HFF-Myc (cell line): ENCODE measurements around the gene CNTNAP4.

Experiments
- DNase-seq: peaks from one replicate; pipeline ENCODE4 v3.0.0-alpha.2; 2011; ENCODE audit warnings: low read depth; ENCODE audit errors: extremely low read depth
- H3K4me3 ChIP-seq: replicated peaks from 2 replicates; pipeline ENCODE4 v1.5.1; 2011; ENCODE audit warnings: low read depth, mild to moderate bottlenecking, control low read depth, low read length
- TF ChIP-seq, protein P1 (sequence below): IDR thresholded peaks from 2 replicates; pipeline ENCODE4 v1.5.1; 2012; ENCODE audit warnings: mild to moderate bottlenecking, low read depth, low read length, control low read depth; ENCODE audit errors: missing control alignments

Gene CNTNAP4

DNA sequence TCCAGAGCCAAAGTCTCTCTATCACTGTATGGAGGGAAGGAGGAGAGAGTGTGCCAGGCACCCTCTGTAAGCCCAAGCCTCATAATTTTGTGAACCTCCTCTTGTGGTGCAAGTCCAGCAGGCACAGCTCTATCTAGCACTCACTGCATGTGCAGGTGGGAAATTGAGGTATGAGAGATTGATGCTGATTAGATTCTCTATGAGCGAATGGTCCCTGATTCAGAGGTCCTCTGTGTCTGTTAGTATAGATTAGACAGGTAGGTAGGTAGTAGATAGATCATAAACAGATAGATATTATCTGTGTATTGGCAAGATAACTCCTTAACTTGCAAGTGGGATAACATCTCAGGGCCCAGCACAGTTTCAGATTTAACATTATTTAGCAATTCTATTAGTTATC is 209.5 kb downstream of the CNTNAP4 start:
- no peak overlapping the region for H3K4me3 ChIP-seq
- no peak for DNase-seq
- TF ChIP-seq, protein P1, sequence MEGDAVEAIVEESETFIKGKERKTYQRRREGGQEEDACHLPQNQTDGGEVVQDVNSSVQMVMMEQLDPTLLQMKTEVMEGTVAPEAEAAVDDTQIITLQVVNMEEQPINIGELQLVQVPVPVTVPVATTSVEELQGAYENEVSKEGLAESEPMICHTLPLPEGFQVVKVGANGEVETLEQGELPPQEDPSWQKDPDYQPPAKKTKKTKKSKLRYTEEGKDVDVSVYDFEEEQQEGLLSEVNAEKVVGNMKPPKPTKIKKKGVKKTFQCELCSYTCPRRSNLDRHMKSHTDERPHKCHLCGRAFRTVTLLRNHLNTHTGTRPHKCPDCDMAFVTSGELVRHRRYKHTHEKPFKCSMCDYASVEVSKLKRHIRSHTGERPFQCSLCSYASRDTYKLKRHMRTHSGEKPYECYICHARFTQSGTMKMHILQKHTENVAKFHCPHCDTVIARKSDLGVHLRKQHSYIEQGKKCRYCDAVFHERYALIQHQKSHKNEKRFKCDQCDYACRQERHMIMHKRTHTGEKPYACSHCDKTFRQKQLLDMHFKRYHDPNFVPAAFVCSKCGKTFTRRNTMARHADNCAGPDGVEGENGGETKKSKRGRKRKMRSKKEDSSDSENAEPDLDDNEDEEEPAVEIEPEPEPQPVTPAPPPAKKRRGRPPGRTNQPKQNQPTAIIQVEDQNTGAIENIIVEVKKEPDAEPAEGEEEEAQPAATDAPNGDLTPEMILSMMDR, result no peak

DNA sequence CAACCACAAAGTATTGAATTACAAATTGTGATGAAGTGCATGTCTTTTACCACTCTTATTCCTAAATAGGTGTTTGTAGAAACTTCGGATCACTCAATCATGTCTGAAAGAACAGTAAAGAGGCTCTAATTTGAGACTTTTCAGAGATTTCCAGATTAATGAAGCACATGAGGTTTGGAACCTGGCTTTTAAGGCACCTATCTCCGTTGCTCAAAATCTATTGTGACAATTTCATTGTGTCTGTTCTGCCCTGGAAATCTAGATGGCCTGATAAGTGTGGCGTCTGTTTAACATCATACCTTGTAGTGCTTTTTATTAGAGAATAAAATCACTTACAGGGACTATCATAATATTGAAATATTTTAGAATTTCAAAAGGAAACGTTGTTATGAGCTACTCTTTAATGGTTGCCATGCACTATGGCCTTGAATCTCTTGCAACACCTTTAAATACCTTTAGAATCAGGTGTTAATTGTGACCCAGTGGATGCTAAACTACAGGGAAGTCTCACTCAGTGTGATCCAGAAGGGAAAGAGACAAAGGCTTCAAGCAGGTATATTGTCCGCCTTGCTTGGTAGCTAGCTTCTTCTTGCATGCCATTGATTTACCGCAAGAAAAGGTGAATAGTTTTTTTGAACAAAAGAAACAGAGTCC is 210.3 kb downstream of the CNTNAP4 start:
- no peak for DNase-seq
- TF ChIP-seq, protein P1, result no peak

DNA sequence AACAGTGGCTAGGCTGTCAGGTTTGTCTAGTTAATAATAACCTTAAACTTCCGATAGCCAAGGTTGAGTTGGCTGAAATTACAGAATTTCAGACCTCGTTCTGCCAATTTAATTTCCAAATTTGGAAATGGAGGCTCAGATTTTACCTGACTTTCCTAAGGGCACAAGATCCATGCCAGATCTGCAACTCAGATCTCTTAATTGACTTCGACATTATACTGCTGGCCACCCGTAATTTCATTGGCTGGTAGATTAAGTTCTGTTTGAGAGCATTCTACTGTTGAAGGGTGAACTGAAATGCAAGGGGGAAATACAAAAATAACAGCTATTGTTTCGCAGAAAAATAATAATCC is 210.8 kb downstream of the CNTNAP4 start:
- DNase-seq, result no peak
- H3K4me3 ChIP-seq, result no peak overlapping the region
- TF ChIP-seq, protein P1, result no peak

More for the DNA sequence above, 210.3 kb downstream of the CNTNAP4 start:
- no peak overlapping the region for H3K4me3 ChIP-seq

DNA sequence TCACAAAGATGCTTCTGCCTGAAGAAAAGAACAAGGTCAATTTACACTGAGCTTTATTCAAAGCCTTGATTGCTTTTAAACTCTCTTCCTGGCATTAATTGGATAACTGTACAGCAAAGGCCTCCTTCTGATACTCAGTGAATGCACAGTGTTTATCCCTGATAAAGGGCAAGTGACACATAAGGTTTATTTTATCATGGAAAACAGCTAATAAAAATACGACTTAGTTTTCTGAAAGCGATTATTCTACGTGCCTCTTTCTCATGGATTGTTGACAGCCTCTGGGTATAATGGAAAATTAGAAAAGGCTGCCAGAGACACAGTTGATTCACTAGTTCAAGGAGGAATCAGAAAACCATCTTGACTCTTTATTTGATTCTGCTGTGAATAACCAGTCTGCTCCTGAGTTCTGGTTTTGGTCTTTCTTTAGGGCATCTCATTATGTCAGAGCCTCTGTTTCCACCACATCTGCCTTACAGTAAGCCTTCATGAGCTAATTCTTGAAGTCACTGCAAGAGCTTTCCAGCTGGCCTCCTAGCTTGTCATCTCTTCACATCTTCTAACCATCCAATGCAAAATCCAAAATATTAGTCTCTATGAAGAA is 212.9 kb downstream of the CNTNAP4 start:
- no peak for DNase-seq

DNA sequence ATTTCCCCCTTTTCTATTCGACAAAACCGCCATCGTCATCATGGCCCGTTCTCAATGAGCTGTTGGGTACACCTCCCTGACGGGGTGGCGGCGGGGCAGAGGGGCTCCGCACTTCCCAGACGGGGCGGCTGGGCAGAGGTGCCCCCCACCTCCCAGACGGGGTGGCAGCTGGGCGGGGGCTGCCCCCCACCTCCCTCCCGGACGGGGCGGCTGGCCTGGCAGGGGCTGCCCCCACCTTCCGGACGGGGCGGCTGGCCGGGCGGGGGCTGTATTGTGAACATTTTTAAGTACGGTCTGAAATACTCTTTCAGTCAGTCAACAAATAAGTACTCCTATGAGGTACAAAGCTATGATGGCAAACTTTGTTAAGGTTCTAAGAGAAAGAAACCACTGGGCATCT is 222.8 kb downstream of the CNTNAP4 start:
- no peak overlapping the region for H3K4me3 ChIP-seq
- TF ChIP-seq, protein P1, result no peak
- DNase-seq, result no peak

More for the DNA sequence above, 212.9 kb downstream of the CNTNAP4 start:
- TF ChIP-seq, protein P1, result no peak
- no peak overlapping the region for H3K4me3 ChIP-seq

DNA sequence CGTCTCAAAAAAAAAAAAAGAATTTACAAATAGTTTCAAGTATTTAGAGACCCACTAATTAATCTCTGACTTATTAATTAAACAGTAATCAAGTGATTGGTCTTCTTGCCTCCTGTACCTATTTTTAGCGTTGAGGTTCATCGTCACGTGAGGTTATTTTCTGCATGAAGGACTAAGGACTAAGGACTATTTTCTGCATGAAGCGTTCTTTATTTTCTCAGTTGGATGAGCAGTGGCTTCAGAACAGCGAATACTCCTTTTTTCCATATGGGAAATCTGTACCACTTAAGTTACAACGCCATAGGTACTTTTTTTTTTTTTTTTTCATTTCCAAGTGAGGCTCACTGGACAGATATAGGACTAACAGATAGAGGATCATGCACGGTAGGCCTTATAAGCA is 224.9 kb downstream of the CNTNAP4 start:
- TF ChIP-seq, protein P1, result no peak
- DNase-seq, result no peak
- H3K4me3 ChIP-seq, result no peak overlapping the region
